Panc1 (cell line): ENCODE data around the gene UFD1.

Source experiments
- POLR2AphosphoS5 ChIP-seq: IDR thresholded peaks from 2 replicates; pipeline ENCODE4 v1.6.1; 2012; ENCODE audit warnings: mild to moderate bottlenecking, low read depth, low read length, moderate library complexity
- TCF7L2 ChIP-seq: IDR thresholded peaks from 2 replicates; pipeline ENCODE4 v1.6.1; 2011; ENCODE audit warnings: mild to moderate bottlenecking, low read depth, low read length, inconsistent platforms
- TF ChIP-seq, protein P1 (sequence below), 2 experiments: IDR thresholded peaks; 2 replicates each; pipeline ENCODE4 v1.6.1; 2011 to 2012; ENCODE audit warnings: low read depth in 2 of 2, control low read depth in 1 of 2, low read length in 1 of 2, mild to moderate bottlenecking in 1 of 2, moderate library complexity in 1 of 2; ENCODE audit not compliant: insufficient read depth in 1 of 2
- TF ChIP-seq, protein P2 (sequence below): fragments of 450-650 bp; IDR thresholded peaks from 2 replicates; pipeline ENCODE4 v1.5.1; 2017; ENCODE audit warnings: mild to moderate bottlenecking

DNA sequence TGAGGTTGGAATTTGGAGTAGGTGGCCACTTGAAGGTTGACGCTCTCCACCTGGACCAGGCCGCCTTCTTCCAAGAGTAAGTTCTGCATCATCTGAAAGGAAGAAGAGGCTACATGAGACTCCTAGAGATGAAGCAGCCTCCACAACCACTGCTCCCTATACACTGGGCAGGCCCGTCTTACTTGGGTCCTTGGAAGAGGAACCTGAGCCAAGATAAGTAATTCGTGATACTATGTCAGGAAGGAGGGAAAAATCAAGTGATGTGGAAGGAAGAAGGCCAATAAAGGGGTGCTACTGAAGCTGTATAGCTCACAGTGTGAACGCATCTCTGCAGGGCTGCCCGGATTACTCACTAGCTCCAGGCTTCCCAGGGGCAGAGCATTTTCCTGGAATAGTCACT, 11.1 kb downstream of the UFD1 start:
- TF ChIP-seq, protein P1, sequence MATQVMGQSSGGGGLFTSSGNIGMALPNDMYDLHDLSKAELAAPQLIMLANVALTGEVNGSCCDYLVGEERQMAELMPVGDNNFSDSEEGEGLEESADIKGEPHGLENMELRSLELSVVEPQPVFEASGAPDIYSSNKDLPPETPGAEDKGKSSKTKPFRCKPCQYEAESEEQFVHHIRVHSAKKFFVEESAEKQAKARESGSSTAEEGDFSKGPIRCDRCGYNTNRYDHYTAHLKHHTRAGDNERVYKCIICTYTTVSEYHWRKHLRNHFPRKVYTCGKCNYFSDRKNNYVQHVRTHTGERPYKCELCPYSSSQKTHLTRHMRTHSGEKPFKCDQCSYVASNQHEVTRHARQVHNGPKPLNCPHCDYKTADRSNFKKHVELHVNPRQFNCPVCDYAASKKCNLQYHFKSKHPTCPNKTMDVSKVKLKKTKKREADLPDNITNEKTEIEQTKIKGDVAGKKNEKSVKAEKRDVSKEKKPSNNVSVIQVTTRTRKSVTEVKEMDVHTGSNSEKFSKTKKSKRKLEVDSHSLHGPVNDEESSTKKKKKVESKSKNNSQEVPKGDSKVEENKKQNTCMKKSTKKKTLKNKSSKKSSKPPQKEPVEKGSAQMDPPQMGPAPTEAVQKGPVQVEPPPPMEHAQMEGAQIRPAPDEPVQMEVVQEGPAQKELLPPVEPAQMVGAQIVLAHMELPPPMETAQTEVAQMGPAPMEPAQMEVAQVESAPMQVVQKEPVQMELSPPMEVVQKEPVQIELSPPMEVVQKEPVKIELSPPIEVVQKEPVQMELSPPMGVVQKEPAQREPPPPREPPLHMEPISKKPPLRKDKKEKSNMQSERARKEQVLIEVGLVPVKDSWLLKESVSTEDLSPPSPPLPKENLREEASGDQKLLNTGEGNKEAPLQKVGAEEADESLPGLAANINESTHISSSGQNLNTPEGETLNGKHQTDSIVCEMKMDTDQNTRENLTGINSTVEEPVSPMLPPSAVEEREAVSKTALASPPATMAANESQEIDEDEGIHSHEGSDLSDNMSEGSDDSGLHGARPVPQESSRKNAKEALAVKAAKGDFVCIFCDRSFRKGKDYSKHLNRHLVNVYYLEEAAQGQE (IDR thresholded peaks at IDR 0.05; ENCODE audit: insufficient read depth in 1 of 2, low read depth in 2 of 2, low read length in 1 of 2), result no peak
- TF ChIP-seq, protein P2, sequence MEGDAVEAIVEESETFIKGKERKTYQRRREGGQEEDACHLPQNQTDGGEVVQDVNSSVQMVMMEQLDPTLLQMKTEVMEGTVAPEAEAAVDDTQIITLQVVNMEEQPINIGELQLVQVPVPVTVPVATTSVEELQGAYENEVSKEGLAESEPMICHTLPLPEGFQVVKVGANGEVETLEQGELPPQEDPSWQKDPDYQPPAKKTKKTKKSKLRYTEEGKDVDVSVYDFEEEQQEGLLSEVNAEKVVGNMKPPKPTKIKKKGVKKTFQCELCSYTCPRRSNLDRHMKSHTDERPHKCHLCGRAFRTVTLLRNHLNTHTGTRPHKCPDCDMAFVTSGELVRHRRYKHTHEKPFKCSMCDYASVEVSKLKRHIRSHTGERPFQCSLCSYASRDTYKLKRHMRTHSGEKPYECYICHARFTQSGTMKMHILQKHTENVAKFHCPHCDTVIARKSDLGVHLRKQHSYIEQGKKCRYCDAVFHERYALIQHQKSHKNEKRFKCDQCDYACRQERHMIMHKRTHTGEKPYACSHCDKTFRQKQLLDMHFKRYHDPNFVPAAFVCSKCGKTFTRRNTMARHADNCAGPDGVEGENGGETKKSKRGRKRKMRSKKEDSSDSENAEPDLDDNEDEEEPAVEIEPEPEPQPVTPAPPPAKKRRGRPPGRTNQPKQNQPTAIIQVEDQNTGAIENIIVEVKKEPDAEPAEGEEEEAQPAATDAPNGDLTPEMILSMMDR, result no peak
- TF ChIP-seq TCF7L2 (no peak), POLR2AphosphoS5 (no peak)
